ENCODE data around the gene RGS6. TPM values are rescaled to one million over a fixed set of nuclear protein-coding genes. Genes with fewer than 3 reads are reported as not detected.

Gene RGS6
- total RNA-seq, 2 donors from 2014 or later = 0.15 to 0.45 TPM

DNA sequence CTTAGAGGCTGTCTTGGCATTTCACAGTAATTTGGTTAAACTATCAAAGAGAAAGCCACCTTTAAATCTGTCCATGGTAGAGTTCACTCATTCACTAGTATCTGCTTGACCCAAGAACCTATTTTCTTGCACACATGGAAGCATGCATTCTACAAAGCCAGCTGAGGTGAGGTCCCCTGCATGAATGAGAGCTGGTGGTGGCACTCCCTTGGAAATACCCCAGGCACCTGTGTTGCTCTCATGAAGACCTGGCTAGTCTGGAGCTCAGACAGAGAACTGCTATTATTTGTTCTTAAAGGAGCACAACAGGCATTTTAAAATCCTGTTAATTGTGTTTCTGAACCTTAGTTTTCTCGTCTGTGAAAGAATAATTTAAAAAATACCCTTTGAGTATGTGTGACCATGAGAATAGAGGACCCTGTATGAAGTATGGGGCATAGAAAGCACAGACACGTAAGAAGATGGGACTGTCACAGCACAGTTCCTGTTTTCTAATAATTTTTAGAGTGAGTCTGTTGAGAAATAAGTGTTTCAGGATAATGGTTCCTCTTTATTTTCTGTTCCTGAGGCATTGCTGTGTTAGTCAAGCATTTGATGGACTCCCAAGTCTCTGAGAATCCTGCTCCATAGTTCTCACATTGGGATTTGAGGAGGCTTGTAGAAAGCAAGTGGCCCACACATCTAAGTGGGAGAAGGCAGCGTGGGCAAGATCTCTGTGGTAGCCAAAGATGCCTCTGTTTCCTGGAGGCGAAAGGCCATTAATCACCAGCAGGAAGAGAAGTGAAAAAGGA, 10.9 kb downstream of the RGS6 start:
- DNase-seq = no peak
- no peaks in the 10 kb centered on the region for H3K27me3 ChIP-seq
- H3K4me1 ChIP-seq = no peaks in the 10 kb centered on the region
- intact Hi-C loops (cut with DNase I) = no loop called here
- H3K9me3 ChIP-seq = no peaks in the 10 kb centered on the region
- H3K4me3 ChIP-seq = no peak overlapping the region
- no peaks in the 10 kb centered on the region for H3K36me3 ChIP-seq
- no peak for TF ChIP-seq CTCF (IDR thresholded peaks at IDR 0.05)
- H3K9ac ChIP-seq (ENCODE audit: low read depth in 2 of 2, low read length in 2 of 2) = no peak overlapping the region
- no peak overlapping the region for H3K27ac ChIP-seq

- intact Hi-C loops (cut with DNase I) = no loop called here
These were observed 11.4 kb downstream of the RGS6 start for GRCh38 chr14:71943695-71944018.

DNA sequence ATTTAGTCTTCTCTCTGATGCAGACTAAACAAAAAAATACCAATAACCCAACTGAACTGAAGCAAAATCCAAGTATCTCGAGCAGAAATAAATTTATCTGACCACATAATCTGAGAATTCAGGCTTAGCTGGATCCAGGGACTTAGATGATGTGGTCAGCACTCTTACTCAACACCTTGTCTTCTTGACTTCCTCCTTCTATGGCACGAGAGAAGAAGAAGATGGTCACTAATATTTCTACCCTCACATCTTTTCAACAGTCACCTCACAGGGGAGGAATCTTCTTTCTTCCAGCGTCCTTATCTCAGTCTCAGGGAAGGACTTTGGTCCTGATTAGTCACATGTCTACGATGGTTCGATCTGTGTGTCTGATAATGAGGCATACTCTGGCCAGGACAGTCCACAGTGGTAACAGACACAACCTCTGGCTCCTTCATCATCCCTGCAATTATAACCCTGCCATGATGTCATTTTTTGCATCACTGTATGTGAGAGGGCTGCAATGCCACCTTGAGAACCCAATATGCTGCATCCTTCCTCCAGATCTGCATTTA, 15.8 kb downstream of the RGS6 start:
- no peak for TF ChIP-seq CTCF (IDR thresholded peaks at IDR 0.05)
- no peak for DNase-seq
- intact Hi-C loops (cut with DNase I) = no loop called here
- no peak overlapping the region for H3K4me3 ChIP-seq
- no peaks in the 10 kb centered on the region for H3K4me1 ChIP-seq
- no peaks in the 10 kb centered on the region for H3K27me3 ChIP-seq
- no peak overlapping the region for H3K9ac ChIP-seq (ENCODE audit: low read depth in 2 of 2, low read length in 2 of 2)
- no peaks in the 10 kb centered on the region for H3K9me3 ChIP-seq
- no peaks in the 10 kb centered on the region for H3K36me3 ChIP-seq
- no peak overlapping the region for H3K27ac ChIP-seq

More at GRCh38 chr14:71943695-71944018, 11.4 kb downstream of the RGS6 start:
- Histone ChIP-seq H3K4me1 (no peaks in the 10 kb centered on the region), H3K27ac (no peak overlapping the region), H3K4me3 (no peak overlapping the region), H3K36me3 (no peaks in the 10 kb centered on the region), H3K27me3 (no peaks in the 10 kb centered on the region), H3K9ac (ENCODE audit: low read depth in 2 of 2, low read length in 2 of 2) (no peak overlapping the region), H3K9me3 (no peaks in the 10 kb centered on the region)
- TF ChIP-seq CTCF (IDR thresholded peaks at IDR 0.05) = no peak
- no peak for DNase-seq

DNA sequence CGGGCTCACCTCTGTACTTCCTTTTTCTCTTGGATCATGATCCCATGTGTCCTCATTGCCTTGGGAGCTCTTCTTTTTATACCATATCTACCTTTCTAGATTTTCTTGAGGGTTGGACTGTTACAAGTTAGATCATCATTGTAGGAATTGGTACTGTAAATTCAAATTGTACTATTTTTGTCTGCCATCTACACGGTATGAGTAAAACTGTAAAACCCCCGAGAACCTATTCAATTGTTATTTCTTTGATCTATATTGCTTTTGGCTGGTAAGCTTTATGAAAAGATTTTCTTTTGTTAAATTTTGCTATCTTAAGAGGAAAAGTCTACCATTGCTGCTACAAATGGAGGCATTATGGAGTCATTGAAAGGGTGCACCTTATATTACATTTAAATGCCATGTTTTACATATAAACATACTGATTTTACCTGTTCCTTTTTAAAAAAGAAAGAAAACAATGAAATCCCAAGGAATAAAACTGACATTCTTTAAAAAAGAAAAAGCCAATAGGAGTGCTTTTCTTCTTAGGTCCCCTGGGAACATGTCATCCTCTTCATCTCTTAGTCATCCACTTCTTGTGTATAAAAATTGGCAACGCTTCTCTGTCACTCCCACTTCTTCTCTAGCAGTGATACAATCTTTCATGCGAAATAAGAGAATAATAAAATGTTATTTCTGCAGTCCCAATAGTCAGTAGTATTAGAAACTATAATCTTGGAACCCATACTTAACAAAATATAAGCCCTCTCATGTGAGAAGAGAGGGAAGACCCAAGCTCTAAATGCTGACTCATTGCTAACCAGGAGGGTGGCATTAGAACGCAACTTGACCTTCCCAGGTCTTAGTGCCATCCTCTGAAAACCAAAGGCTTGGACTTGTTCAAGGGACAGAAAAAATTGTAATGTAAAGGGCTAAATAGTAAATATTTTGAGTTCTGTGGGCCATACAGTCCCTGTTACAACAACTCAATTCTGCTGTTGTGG, 20.4 kb downstream of the RGS6 start:
- Histone ChIP-seq H3K4me1 (no peaks in the 10 kb centered on the region), H3K4me3 (no peak overlapping the region), H3K9ac (ENCODE audit: low read depth in 2 of 2, low read length in 2 of 2) (no peak overlapping the region), H3K36me3 (no peaks in the 10 kb centered on the region), H3K27ac (no peak overlapping the region), H3K27me3 (no peaks in the 10 kb centered on the region), H3K9me3 (no peaks in the 10 kb centered on the region)
- DNase-seq = no peak
- intact Hi-C loops (cut with DNase I) = no loop called here
- TF ChIP-seq CTCF (IDR thresholded peaks at IDR 0.05) = no peak

DNA sequence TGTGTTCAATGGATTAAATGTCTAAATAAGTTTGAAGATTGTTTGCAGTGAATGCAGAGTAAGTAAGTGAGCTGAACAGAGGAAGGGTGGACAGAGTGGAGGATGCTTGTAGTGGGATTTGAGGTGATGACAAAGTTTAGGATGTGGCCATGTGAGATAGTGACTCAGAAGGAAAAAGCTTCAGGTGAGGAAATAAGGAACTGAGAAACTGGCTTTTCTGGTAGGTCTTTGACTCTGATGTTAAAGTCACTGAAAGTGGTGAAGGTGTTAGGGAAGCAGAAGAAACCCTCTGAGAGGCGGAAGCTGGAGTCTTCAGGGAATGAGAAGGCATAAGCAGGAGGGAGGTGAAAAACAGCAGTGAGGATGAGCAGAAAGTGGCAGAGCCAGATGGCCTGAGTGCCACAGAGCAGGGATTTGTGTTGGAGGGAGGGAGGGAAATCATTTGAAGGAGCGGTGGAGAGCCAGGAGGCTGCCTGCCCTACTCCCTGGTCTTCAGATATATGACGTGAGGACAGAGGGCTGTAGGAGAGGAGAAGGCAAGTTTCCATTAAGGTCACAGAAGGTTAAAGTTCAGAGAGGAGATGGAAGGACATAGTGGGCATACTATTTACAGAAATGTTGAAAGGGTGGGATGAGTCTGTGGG, 24.8 kb downstream of the RGS6 start:
- no peaks in the 10 kb centered on the region for H3K9me3 ChIP-seq
- DNase-seq = no peak
- H3K27ac ChIP-seq = no peak overlapping the region
- no peak overlapping the region for H3K4me3 ChIP-seq
- intact Hi-C loops (cut with DNase I) = no loop called here
- no peak for TF ChIP-seq CTCF (IDR thresholded peaks at IDR 0.05)
- no peaks in the 10 kb centered on the region for H3K27me3 ChIP-seq
- no peaks in the 10 kb centered on the region for H3K36me3 ChIP-seq
- no peak overlapping the region for H3K9ac ChIP-seq (ENCODE audit: low read depth in 2 of 2, low read length in 2 of 2)
- H3K4me1 ChIP-seq = no peaks in the 10 kb centered on the region

All from colonic mucosa (tissue), 4 donors.